Measurements from ENCODE around the gene LCN12.

The LCN12 gene

GRCh38 chr9:136930014-136930413, 22.1 kb upstream of the LCN12 start:
- Histone ChIP-seq H3K9me2 (replicated peaks; ENCODE audit: control insufficient read depth, low read length) (no peaks in the 10 kb centered on the region), H3K27me3 (ENCODE audit: control insufficient read depth, low read length) (no peaks in the 10 kb centered on the region), H3K36me3 (ENCODE audit: control insufficient read depth, low read length) (peaks cover 52% of the 10 kb centered on the region), H3F3A (ENCODE audit: control insufficient read depth, insufficient read depth) (peaks cover 3% of the 10 kb centered on the region; the same call in 1 of the 2 replicates), H4K20me1 (ENCODE audit: control insufficient read depth, insufficient read depth, low read depth, low read length) (no peaks in the 10 kb centered on the region), H3K27ac (ENCODE audit: low read depth, low read length) (no peak overlapping the region), H3K4me3 (ENCODE audit: low read length) (no peak overlapping the region), H3K4me2 (ENCODE audit: low read length) (no peak overlapping the region), H3K4me1 (ENCODE audit: control insufficient read depth, low read length) (no peaks in the 10 kb centered on the region), H3K9me3 (ENCODE audit: control insufficient read depth, insufficient read depth, low read length) (no peaks in the 10 kb centered on the region), H3K79me2 (ENCODE audit: control insufficient read depth, low read length) (no peaks in the 10 kb centered on the region)
- TF ChIP-seq CTCF (IDR thresholded peaks at IDR 0.05; ENCODE audit: low read depth, low read length, poor library complexity, severe bottlenecking): no peak
- no peak for TF ChIP-seq EZH2phosphoT487 (IDR thresholded peaks at IDR 0.05; ENCODE audit: borderline replicate concordance, low read length)

DNA sequence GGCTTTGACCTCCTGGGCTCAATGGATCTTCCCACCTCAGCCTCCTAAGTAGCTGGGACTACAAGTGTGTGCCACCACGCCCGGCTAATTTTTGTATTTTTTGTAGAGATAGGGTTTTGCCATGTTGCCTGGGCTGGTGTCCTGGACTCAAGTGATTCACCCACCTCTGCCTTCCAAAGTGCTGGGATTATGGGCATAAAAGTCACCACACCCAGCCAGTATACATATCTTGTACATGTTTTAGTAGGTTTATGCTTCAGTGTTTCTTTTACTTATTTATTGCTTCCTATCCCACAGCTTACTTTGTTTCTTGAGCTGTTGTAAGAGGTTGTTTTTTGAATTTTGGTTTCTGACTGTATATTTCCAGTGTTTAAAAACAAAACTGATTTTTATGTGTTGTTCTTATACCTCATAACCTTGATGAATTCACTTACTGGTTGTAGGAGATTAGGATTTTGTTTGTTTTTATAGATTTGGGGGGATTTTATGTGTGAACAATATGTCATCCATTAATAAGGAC, 20.4 kb upstream of the LCN12 start:
- H4K20me1 ChIP-seq (ENCODE audit: control insufficient read depth, insufficient read depth, low read depth, low read length): no peaks in the 10 kb centered on the region
- no peaks in the 10 kb centered on the region for H3K9me2 ChIP-seq (replicated peaks; ENCODE audit: control insufficient read depth, low read length)
- no peaks in the 10 kb centered on the region for H3K9me3 ChIP-seq (ENCODE audit: control insufficient read depth, insufficient read depth, low read length)
- peaks cover 9% of the 10 kb centered on the region for H3F3A ChIP-seq (ENCODE audit: control insufficient read depth, insufficient read depth)
- H3K4me1 ChIP-seq (ENCODE audit: control insufficient read depth, low read length): no peaks in the 10 kb centered on the region
- no peak overlapping the region for H3K4me2 ChIP-seq (ENCODE audit: low read length)
- H3K4me3 ChIP-seq (ENCODE audit: low read length): no peak overlapping the region
- no peak for TF ChIP-seq EZH2phosphoT487 (IDR thresholded peaks at IDR 0.05; ENCODE audit: borderline replicate concordance, low read length)
- no peak for TF ChIP-seq CTCF (IDR thresholded peaks at IDR 0.05; ENCODE audit: low read depth, low read length, poor library complexity, severe bottlenecking)
- no peaks in the 10 kb centered on the region for H3K27me3 ChIP-seq (ENCODE audit: control insufficient read depth, low read length)
- H3K27ac ChIP-seq (ENCODE audit: low read depth, low read length): no peak overlapping the region
- peaks cover 35% of the 10 kb centered on the region for H3K36me3 ChIP-seq (ENCODE audit: control insufficient read depth, low read length)
- H3K79me2 ChIP-seq (ENCODE audit: control insufficient read depth, low read length): no peaks in the 10 kb centered on the region

GRCh38 chr9:136934277-136934676, 17.8 kb upstream of the LCN12 start:
- TF ChIP-seq CTCF (IDR thresholded peaks at IDR 0.05; ENCODE audit: low read depth, low read length, poor library complexity, severe bottlenecking) (no peak), EZH2phosphoT487 (IDR thresholded peaks at IDR 0.05; ENCODE audit: borderline replicate concordance, low read length) (no peak)
- H3K4me1 ChIP-seq (ENCODE audit: control insufficient read depth, low read length): no peaks in the 10 kb centered on the region
- no peak overlapping the region for H3K4me3 ChIP-seq (ENCODE audit: low read length)
- H3K27ac ChIP-seq (ENCODE audit: low read depth, low read length): no peak overlapping the region
- peaks cover 17% of the 10 kb centered on the region for H3F3A ChIP-seq (ENCODE audit: control insufficient read depth, insufficient read depth)
- H3K27me3 ChIP-seq (ENCODE audit: control insufficient read depth, low read length): no peaks in the 10 kb centered on the region
- no peaks in the 10 kb centered on the region for H4K20me1 ChIP-seq (ENCODE audit: control insufficient read depth, insufficient read depth, low read depth, low read length)
- peaks cover 26% of the 10 kb centered on the region for H3K36me3 ChIP-seq (ENCODE audit: control insufficient read depth, low read length)
- no peak overlapping the region for H3K4me2 ChIP-seq (ENCODE audit: low read length)
- H3K9me2 ChIP-seq (replicated peaks; ENCODE audit: control insufficient read depth, low read length): no peaks in the 10 kb centered on the region
- peaks cover 5% of the 10 kb centered on the region; the same call in 1 of the 2 replicates for H3K79me2 ChIP-seq (ENCODE audit: control insufficient read depth, low read length)
- no peaks in the 10 kb centered on the region for H3K9me3 ChIP-seq (ENCODE audit: control insufficient read depth, insufficient read depth, low read length)

Data from DOHH2 (cell line).